ENCODE data around the gene NAA60. TPM values are rescaled to one million over a fixed set of nuclear protein-coding genes. Genes with fewer than 3 reads are reported as not detected.

Gene NAA60
- total and polyA plus RNA-seq, 2 donors from 2014 or later: 51.6 to 66.6 TPM

GRCh38 chr16:3536271-3536731 lies 92.8 kb downstream of the NAA60 start:
- FAIRE-seq (no peak), DNase-seq (no peak)
- no peaks in the 10 kb centered on the region for H3K27me3 ChIP-seq (ENCODE audit: control insufficient read depth, insufficient read depth, low read length)
- no peak overlapping the region for H3K27ac ChIP-seq (ENCODE audit: low read depth in 2 of 2, low read length in 2 of 2)
- no peaks in the 10 kb centered on the region for H3K9me3 ChIP-seq (ENCODE audit: control insufficient read depth in 2 of 3, insufficient read depth in 1 of 3, low read length in 3 of 3)
- no peak overlapping the region for H3K9ac ChIP-seq (ENCODE audit: low read length in 3 of 3)
- peaks cover 3 to 42% (median 23%) of the 10 kb centered on the region in 3 donors for H3K36me3 ChIP-seq (ENCODE audit: control insufficient read depth in 2 of 3, insufficient read depth in 3 of 3, low read length in 3 of 3)
- intact Hi-C loops (cut with DNase I): no loop called here
- peaks cover 0 to 3% (median 0%) of the 10 kb centered on the region in 3 donors for H3K4me1 ChIP-seq (ENCODE audit: control insufficient read depth in 2 of 3, insufficient read depth in 2 of 3, low read depth in 1 of 3, low read length in 3 of 3)
- H3K4me3 ChIP-seq (ENCODE audit: low read length in 3 of 3): no peak overlapping the region
- TF ChIP-seq CTCF (IDR thresholded peaks at IDR 0.05; ENCODE audit: borderline replicate concordance, extremely low read depth, insufficient read depth): no peak

Small RNA genes within 50 kb of the gene (microRNA-seq; reads per million reads assigned to microRNA genes)
- gene MIR6126: not detected

Other genes starting within 250 kb of the NAA60 start
- gene ZNF200, start 208.5 kb upstream of the NAA60 start, total RNA-seq: 9.6 TPM
- gene ZNF200, start 208.5 kb upstream of the NAA60 start, polyA plus RNA-seq (ENCODE audit: insufficient read depth, low read depth, low replicate concordance): 3.3 TPM
- gene MEFV, start 187.0 kb upstream of the NAA60 start, total RNA-seq: 4.1 TPM
- gene MEFV, start 187.0 kb upstream of the NAA60 start, polyA plus RNA-seq (ENCODE audit: insufficient read depth, low read depth, low replicate concordance): not detected
- 29.7 TPM for gene ZNF263, start 160.2 kb upstream of the NAA60 start, total RNA-seq
- gene ZNF263, start 160.2 kb upstream of the NAA60 start, polyA plus RNA-seq (ENCODE audit: insufficient read depth, low read depth, low replicate concordance): 14.6 TPM
- gene TIGD7, start 138.2 kb upstream of the NAA60 start, total RNA-seq: 7.5 TPM
- 4.2 TPM for gene TIGD7, start 138.2 kb upstream of the NAA60 start, polyA plus RNA-seq (ENCODE audit: insufficient read depth, low read depth, low replicate concordance)
- gene ZNF75A, start 138.2 kb upstream of the NAA60 start, total RNA-seq: 41.3 TPM
- 14.3 TPM for gene ZNF75A, start 138.2 kb upstream of the NAA60 start, polyA plus RNA-seq (ENCODE audit: insufficient read depth, low read depth, low replicate concordance)
- not detected for gene OR2C1, start 87.8 kb upstream of the NAA60 start, total RNA-seq
- not detected for gene OR2C1, start 87.8 kb upstream of the NAA60 start, polyA plus RNA-seq (ENCODE audit: insufficient read depth, low read depth, low replicate concordance)
- gene ZSCAN32, start 42.7 kb upstream of the NAA60 start, total RNA-seq: 16.3 TPM
- 9.8 TPM for gene ZSCAN32, start 42.7 kb upstream of the NAA60 start, polyA plus RNA-seq (ENCODE audit: insufficient read depth, low read depth, low replicate concordance)
- gene ZNF174, start 42.5 kb upstream of the NAA60 start, total RNA-seq: 12.4 TPM
- 10.9 TPM for gene ZNF174, start 42.5 kb upstream of the NAA60 start, polyA plus RNA-seq (ENCODE audit: insufficient read depth, low read depth, low replicate concordance)
- 3.4 TPM for gene ZNF597, start 176 bp upstream of the NAA60 start, total RNA-seq
- gene ZNF597, start 176 bp upstream of the NAA60 start, polyA plus RNA-seq (ENCODE audit: insufficient read depth, low read depth, low replicate concordance): 0.99 TPM
- gene C16orf90, start 51.8 kb downstream of the NAA60 start, total RNA-seq: not detected
- gene C16orf90, start 51.8 kb downstream of the NAA60 start, polyA plus RNA-seq (ENCODE audit: insufficient read depth, low read depth, low replicate concordance): not detected
- gene CLUAP1, start 57.3 kb downstream of the NAA60 start, total RNA-seq: 44.8 TPM
- 39.3 TPM for gene CLUAP1, start 57.3 kb downstream of the NAA60 start, polyA plus RNA-seq (ENCODE audit: insufficient read depth, low read depth, low replicate concordance)
- gene NLRC3, start 133.7 kb downstream of the NAA60 start, total RNA-seq: 5.3 TPM
- gene NLRC3, start 133.7 kb downstream of the NAA60 start, polyA plus RNA-seq (ENCODE audit: insufficient read depth, low read depth, low replicate concordance): 0.52 TPM
- 4.8 TPM for gene SLX4, start 167.9 kb downstream of the NAA60 start, total RNA-seq
- gene SLX4, start 167.9 kb downstream of the NAA60 start, polyA plus RNA-seq (ENCODE audit: insufficient read depth, low read depth, low replicate concordance): 1.0 TPM
- 16.1 TPM for gene DNASE1, start 211.0 kb downstream of the NAA60 start, total RNA-seq
- 116 TPM for gene DNASE1, start 211.0 kb downstream of the NAA60 start, polyA plus RNA-seq (ENCODE audit: insufficient read depth, low read depth, low replicate concordance)